Measurements from ENCODE around the gene ZNF862.

The ZNF862 gene

DNA sequence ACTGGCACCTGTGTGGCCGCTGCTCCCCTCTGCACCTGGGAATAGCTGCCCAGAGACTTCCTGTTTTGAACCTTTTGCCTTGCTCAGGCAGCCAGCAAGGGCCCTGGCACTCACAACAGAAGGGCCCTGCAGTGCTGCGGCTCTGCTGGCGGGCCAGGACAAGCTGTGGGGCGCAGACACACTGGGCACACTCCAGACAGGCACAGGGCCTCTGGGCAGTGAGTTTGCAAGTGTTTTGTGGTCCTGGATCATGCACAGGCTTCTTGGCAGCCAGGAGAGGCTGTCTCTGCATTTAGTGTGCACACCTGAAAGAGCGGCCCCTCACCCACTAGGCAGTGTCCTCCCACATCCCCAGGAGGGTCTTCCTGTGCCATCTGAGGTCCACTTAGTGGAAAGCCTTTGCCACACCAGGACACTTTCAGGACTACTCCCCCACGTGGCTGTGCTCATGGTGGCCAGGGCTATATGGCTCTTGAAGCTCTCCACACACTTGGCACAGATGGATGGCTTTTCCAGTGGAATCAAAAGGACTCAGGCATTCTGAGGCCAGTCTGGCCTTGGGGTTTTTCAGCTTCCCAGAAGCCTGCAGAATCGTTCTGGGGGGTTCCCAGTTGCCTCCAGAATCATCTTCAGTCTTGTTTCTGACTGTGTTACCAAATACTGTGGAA is 30.6 kb downstream of the ZNF862 start:
- no peak for DNase-seq

DNA sequence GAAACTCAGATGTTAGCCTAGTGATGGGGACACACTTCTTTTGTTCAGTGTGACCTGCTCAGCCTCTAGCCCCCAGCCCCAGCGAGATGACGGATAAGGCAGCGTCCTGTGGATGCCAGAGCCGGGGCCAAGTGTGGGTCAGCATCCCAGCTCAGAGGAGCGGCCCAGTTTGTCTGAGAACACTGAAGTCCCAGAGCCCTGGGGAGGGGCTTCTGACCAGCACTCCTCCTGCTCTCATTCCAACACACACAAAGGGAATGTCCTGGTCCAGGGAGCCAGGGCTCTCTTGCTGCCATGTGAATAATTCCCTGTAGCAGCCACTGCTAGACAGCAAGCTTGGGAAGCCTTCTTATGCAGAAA is 31.1 kb downstream of the ZNF862 start:
- no peak for DNase-seq

DNA sequence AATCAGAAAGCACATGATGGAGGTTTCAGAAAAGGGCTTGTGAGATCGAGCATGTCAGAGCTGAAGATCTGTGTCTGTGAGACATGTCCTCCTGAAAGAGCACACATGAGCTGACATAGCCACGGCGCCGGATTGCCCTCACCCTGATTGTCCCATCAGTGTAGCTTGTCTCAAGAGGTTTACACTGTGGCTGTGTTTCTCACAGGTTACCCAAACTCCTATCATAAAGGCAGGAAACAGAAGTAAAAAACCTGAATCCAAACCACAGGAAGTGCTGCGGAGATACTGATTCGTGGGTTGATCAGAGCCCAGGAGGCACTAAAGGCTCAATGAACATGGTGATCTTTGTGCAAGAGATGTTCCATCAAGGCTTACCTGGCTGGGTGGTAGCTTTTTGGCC is 31.7 kb downstream of the ZNF862 start:
- no peak for DNase-seq

DNA sequence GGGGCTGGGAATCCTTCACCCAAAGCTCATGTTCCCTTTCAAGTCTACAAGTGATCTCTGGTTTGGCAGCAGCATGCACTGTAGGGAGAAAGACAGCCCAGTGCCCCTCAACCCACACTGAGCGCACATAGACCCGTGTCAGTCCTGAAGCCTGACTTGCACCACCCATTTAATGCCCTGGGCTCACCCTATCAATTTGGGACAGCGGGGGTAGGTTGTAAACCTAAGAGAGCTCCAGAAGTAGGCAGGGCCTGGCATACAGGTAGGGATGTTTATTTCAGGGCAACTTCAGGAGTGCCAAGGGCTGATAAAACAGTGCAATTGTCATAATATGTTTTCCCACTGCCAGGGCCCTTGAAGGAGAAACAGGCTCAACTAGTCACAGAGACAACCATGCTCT is 32.1 kb downstream of the ZNF862 start:
- DNase-seq: no peak

DNA sequence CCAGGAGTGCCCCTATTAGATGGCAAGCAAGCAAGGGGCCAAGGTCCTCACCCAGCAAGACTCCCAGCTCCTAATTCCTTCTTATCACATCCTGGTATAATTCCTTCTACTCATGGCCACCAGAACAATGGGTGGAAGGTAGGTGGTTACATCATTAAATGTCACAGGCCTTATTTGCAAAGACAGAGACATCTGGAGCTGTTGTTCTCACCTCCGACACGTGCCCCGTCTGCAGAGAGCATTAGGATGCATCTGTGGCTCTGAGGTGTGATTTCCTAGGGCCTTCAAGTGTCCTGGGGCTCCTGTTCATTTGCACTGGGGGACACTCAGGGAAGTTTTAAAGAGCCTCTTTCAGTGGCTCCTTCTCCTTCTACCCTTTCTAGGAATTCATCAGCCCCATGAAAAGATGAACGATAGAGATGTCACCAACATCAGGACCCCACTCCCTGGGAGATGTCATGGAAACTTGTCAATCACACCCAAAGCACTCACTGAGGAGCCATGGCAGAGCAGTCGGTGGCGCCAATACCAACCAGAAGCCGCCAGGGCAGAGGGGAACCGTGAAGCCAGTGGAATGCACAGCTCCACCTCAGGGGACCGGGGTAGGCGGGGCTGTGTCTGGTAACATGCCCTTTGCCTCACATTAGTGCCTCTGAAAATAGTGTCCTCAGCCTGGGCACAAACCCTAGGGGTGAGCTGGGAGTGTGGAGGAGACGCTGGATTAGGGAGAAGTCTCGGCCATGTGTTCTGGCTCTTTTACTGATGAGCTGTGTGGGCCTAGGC is 32.7 kb downstream of the ZNF862 start:
- DNase-seq: no peak

DNA sequence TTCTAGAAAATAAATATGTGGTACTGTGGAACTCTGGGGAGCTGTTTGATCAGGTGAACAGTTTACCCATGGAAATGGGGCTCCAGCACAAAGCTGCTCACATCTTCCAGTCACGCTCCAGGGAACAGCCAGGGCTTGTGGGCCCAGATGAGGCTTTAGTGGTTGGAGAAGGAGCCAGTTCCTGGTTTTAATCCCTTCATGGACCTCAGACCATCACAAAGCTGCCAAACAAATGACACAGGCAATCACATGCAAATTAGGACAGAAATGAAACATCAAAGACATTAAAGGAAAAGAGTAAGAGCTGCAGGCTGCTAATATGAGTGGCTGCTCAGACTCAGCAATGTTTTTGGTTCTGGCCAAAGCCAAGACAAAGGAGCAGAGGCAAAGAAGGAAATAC is 33.4 kb downstream of the ZNF862 start:
- no peak for DNase-seq

DNA sequence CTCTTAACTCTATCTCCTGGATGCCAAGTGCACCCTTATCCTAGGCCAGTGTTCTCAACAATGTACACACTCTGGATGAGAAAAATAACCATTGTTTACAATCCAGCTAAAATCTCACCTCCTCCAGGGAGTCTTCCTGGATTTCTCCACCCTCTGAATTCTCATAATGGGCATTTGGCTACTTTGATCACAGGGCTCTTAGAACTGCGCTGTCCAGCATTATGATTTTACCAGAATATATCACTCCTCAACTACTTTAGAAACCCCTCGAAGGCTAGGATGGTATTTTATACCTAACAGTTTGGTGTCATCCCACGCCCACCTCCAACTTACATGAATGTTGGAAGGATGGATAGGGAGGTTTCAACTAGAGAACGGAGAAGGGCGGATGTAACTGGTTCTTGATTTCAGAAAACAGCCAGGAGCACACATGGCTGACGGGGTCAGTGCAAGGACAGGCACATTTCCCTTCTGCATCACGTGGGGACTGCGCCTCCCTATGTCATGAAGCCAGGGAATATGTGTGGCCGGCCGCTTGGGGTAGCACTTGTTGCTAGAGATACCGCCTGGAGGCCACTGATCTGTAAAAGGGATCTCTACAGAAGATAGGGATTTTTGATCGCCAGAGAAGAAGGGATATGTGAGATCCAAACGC is 34.4 kb downstream of the ZNF862 start:
- DNase-seq: peak; percentile 37

DNA sequence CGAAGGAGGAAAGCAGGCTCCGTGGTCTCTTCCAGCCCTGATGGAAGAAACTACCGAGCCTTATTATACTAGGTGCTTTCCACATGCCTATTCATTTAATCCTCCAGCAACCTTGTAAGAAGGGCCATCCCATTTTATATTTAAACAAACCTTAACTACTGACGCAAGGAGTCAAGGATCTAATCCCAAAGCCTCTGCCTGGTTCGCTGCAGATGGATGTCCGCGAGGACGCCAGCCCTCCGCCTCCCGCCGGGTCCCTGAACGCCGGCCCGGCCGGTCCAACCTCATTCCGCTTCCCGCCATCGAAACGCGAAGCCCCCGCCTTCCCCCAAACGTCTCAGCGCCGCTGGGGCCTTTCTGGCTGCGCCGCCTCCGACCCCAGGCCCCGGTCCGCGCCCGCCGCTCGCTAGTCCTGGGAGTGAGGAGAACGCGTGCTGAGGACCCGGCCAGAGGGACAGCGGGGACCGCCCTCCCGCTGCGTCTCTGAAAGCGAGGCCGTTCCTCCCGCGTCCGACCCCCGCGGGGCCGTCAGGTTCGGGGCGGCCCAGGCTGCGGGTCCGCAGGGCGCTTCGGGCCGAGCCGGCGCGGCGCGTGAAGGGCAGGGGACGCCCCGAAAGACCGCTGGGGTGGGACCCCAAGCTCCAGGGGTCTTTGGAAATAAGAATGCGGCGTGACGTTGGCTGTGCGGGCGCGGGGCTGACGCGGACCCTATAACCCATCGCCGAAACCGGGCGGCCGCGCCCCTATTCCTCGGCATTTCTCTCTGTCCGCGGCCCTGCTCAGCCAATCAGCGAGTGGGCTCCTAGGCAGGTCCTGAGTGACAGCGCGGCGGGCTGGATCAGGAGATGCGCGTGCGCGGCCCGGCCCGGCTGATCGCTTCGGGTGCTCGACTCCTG is 35.1 kb downstream of the ZNF862 start, which contains the start of gene ATP6V0E2:
TSS of gene ATP6V0E2 (plus strand) at position 896 of the 896 bp plus-strand sequence. CDS start 97 bp downstream, outside the sequence.
- DNase-seq: peak; percentile 90

DNA sequence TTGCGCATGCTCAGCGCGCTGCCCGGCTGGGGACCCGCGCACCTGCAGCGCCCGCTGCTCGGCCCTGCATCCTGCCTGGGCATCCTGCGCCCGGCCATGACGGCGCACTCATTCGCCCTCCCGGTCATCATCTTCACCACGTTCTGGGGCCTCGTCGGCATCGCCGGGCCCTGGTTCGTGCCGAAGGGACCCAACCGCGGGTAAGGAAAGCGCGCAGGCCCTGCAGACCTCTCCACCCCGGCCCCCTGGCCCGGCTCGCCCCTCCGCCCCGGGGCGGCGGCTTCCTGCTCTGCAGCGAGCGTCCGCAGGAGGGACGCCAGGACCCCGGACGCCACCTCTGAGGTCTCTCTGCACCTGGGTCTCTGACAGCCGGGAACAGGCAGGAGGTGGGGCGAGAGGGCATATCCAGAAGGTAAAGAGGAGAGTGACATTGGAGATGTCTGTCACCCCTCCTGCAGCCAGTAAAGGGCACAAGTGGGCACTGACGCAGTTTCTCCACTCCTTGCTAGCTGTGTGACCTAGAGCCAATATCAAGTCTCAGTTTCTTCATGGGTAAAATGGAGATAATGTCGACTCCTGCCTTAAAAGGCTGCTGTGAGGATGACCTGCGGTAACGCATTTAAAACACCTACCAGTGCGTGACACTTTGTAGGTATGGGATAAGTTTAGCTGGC is 35.9 kb downstream of the ZNF862 start:
- DNase-seq: peak; percentile 29

DNA sequence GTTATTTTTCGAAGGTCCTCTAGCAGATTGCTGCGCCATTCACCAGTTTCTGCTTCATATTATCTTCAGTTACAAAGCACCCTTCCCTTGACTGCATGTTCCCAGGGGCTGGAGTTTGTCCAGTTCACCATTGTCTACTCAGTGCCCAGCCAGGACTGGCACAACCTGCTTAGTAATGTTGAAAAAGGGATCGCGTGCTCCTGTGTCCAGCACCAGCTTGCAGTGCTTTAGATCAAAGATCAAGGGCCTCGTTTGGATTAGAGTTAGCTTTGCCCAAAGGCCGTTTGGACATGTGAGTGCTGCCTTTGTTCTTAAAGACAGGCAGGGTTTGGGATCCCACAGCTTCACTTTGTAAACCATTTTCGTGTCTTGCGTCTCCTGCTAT is 36.5 kb downstream of the ZNF862 start:
- no peak for DNase-seq

DNA sequence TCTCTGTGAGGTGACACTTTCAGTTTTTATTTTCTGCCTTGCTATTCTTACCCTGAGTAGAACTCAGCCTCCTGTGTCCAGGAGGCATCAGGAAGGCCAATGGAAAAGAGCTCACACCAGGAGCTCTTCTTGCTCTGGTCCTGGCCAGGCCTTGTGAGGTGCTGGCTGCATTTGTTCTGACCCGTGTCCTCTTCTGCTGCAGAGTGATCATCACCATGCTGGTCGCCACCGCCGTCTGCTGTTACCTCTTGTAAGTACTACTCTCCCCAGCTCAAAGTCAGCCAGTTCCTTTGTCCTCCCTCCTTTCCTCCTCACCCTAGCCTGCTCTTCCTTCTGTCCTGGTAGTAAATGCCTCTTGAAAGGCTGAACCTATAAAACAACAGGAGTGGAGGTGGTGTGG is 37.2 kb downstream of the ZNF862 start:
- DNase-seq: no peak

DNA sequence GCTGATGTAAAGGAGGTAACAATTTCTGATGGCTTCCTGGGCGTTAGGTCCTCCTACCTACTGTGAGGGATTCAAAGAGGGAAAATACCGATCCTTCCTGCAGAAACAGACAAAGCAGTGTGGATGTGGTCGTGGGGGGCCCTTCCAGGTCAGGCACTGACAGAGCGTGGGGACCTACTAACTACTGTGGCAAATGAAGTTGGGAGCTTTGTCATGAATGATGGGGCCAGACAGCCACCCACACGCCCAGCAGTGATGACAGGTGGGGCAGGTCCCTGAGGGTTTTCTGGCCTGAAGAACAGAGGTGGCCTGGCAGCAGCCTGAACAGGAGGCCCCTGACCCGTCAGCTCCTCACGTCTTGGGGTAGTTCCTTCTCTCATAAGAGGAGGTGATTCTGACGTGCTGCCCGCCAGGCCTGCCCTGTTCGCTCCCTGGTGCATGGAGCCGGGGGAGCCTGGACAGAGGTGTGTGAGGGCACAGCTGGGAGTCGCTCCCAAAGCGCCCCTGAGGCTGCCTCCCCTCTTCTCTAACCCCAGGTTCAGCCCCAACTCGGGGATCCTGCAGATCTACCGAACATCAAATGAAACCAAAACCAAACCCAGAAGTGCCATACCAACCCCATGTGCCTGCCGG is 39.8 kb downstream of the ZNF862 start:
- DNase-seq: no peak

DNA sequence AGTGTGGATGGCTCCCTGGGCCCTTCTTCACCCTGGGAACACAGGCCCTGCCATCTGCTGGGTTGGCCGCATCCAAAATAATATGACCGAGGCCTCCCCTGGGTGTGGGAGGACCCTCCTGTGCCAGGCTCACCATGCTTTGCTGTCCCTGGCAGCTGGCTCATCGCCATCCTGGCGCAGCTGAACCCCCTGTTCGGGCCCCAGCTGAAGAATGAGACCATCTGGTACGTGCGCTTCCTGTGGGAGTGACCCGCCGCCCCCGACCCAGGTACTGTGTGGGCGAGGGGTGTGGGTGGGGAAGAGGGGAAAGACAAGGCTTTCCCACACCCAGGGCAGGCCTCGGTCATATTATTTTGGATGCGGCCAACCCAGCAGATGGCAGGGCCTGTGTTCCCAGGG is 40.3 kb downstream of the ZNF862 start:
- DNase-seq: peak; percentile 74

DNA sequence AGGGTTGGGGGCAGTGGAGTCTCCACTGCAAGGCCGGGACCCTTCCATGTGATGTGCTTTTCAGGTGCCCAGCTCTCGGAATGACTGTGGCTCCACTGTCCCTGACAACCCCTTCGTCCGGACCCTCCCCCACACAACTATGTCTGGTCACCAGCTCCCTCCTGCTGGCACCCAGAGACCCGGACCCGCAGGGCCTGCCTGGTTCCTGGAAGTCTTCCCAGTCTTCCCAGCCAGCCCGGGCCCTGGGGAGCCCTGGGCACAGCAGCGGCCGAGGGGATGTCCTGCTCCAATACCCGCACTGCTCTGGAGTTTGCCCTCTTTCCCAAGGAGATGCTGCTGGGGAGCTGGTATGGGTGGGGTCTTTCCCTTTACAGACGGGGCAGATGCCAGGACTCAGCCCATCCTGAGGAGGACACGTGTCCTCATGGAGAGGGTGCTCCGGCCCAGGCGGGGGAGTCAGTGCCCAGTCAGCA is 41.1 kb downstream of the ZNF862 start:
- no peak for DNase-seq

DNA sequence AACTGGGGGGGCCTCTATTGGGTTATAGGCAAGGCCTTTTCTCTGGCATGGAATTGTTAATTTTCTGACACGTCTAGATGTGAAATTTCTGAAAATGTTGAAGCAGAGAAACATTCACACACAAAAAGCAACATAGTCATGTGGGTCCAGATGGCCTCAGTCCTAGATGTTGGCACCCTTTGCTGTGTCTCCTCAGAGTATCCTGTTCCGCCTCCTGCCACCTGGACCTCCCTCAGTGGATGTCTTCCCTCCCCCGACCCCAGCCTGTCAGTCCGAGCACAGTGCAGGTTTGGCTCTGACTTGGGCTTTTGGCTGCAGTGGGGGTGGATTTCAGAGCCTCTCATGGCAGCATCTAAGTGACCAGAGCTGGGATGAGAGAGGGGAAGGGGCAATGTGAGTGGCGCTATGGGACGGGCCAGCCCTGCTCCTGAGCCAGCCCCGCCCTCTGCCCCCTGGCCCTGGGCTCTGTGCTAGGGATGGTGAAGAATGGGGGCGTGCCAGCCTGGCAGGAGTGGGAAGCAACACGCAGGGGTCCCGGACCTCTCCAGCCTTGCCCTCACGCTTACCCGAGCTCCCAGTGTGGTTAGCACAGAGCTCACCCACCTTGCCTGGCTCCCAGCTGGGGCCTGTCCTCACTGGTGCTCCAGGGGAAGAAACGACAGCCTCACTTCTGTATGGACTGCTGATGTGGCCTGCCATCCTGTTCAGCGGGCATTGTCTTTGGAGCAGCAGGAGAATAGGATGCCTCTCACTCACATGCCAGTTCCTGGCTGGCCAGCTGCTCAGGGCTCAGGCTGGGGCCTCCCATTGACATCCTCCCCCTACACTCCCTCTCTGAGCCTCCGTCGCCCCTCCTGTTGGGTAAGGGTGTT is 41.8 kb downstream of the ZNF862 start:
- peak; percentile 49 for DNase-seq

DNA sequence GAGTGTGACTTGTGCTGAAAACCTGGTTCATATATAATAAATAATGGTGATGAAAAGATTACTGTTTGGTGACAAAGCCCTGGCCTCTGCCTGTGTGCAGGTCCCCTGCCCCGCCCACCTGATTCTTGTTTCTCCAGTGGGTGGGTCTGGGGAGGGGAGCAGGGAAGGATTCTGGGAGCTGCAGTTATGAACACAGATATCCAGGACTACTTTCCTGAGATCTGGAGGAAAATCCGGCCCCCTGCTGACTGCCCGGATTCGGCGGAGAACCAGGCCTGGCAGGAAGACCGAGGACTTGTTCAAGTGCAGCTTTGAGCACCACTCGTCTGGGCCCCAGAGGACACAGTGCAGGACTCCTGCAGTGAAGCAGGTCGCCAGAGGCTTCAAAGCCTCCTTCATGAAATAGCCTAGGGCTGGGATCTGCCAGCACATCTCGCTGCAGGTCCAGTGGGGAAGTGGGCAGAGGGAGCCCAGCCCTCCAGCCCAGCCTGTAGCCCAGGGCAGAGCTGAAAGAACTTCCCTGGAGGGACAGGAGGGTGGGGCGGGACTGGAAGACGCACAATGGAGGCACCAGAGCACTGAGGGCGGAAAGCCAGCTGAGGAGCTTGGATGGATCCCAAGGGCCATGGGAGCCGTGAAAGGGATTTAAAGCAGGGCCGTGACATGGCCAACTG is 42.6 kb downstream of the ZNF862 start:
- no peak for DNase-seq

DNA sequence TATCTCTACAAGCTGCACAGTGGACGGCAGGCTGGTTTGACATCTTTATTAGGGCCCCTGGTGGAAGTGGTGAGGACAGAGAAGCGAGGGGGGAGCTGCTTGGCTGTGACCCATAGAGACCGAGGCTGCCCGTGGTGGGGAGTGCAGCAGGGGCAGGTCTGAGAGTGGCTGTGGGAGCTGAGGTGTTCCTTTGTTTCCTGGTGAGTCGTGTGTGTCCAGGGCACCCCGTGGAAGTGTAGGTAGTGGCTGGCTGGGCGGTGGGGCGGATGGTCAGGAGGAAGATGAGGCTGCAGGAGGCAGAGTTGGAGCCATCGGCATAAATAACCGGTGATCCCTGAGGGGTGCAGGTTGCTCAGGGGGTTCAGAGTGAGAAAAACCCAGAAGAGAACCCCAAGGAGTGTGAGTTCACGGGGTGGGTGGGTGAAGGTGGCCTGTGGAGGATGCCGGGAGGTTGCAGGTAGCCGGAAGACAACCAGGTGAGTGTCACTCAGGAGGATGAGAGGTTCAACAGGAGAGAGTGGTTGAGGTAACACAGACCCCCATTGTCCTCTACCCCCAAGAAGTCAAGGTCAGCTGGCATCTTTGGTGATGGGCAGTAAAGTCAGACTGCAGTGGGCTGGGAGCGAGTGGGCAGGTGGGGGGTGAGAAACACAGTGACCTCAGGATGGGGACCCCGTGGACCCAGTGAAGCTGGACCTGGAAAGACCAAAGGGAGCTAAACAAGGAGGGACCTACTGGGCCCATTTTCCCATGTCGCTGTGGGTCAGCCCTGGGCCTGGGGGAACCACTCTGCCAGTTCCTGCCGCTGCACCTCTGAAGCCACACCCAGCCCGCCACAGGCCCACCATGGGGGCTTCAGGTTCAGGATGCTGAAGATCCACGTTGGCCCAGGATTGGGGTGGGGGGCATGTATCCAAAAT is 43.4 kb downstream of the ZNF862 start:
- no peak for DNase-seq

DNA sequence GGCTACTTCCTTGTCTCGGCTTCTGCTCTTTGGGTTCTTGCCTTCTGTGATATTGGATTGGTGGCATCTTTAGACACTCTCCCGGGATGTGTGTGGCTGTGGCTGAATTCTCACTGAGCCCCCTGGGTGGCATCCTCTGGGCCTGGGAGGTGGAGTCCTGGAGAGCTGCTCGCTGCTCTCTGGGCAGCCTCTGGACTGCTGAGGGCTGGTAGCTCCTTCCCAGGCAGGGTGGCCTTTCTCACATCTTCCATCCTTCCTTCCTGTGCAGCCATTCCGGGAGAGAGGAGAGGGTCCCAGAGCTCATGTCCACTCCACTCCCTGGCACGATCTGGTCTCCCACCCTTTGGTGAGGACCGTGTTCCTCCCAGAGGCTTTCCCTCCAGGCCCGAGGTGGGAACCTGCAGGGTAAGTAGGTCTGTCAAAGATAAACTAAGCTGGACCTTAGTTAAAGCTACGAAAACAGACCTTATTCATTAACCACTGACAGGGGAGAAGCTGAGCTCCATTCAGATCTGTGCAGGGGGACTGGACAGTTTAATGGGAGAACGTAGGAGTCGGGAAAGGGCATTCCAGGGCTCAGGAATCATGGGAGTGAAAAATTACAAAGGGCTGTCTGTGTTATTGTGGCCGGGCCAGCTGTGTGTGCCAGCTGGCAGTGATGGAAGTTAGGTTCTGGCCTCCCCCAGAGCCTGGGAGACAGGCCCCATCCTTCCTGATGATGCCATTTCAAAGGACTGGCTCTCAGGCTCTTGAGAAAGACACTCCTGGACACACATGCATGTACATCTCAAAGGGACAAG is 44.3 kb downstream of the ZNF862 start:
- DNase-seq: no peak
